Tibial nerve (tissue), 4 donors: ENCODE results near the gene DLG1.

Experiments used
- CTCF ChIP-seq, 5 experiments: fragments of 200-600 bp in 3 of 5; fragments of 450-650 bp in 2 of 5; sonication (generic) in 3 of 5; IDR thresholded peaks; one replicate each; pipeline ENCODE4 v1.5.1; 2016 to 2019; ENCODE audit warnings: antibody characterized with exemption in 5 of 5, mild to moderate bottlenecking in 3 of 5, moderate library complexity in 2 of 5
- EP300 ChIP-seq, 2 donors: sonication (generic); formaldehyde crosslinking; IDR thresholded peaks; one replicate each; pipeline ENCODE4 v1.6.1; 2017; ENCODE audit warnings: antibody characterized with exemption in 2 of 2, mild to moderate bottlenecking in 1 of 2
- POLR2A ChIP-seq, 2 donors: fragments of 450-650 bp; IDR thresholded peaks; one replicate each; pipeline ENCODE4 v1.6.1; 2017; ENCODE audit warnings: antibody characterized with exemption in 2 of 2, mild to moderate bottlenecking in 2 of 2, moderate library complexity in 2 of 2

- TF ChIP-seq CTCF (IDR thresholded peaks at IDR 0.05) (no peak), POLR2A (IDR thresholded peaks at IDR 0.05) (no peak), EP300 (IDR thresholded peaks at IDR 0.05) (no peak)
Measured at GRCh38 chr3:197216169-197216860, 82.1 kb downstream of the DLG1 start.
